ENCODE results near the gene UBE2Q2. TPM values are rescaled to one million over a fixed set of nuclear protein-coding genes. Genes with fewer than 3 reads are reported as not detected.

UBE2Q2 gene
- total RNA-seq, 1 experiment from 2014 or later, result 40.5 TPM

DNA sequence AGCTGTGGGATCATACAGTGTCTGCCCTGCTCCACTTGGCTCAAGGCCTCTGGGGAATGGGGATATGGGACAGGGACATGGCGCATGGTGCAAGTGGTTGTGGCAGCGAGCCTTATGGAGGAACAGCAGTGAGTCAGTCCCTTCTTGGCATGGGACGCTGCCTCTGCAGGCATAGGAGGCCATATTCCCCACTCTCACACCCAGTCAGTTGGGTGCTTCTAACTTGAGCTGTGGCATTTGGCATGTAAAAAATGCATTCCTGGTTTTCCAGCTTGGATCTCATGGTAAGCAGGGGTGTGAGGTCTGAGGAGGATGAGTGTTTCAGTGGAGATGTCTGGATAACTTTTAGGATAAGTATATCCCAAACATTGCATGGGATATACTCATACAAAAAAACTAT is 31.6 kb upstream of the UBE2Q2 start:
- POLR2A ChIA-PET, result no interaction called here
- Histone ChIP-seq H3K27me3 (replicated peaks; ENCODE audit: control insufficient read depth, insufficient read depth, low read length) (no peaks in the 10 kb centered on the region), H3K9me3 (no peaks in the 10 kb centered on the region), H3K4me3 (ENCODE audit: low read depth, low read length) (no peak overlapping the region), H3K36me3 (ENCODE audit: control insufficient read depth, insufficient read depth, low read length) (no peaks in the 10 kb centered on the region), H3K4me1 (no peaks in the 10 kb centered on the region; the same call in 1 of the 2 replicates)
- TF ChIP-seq, protein P1, sequence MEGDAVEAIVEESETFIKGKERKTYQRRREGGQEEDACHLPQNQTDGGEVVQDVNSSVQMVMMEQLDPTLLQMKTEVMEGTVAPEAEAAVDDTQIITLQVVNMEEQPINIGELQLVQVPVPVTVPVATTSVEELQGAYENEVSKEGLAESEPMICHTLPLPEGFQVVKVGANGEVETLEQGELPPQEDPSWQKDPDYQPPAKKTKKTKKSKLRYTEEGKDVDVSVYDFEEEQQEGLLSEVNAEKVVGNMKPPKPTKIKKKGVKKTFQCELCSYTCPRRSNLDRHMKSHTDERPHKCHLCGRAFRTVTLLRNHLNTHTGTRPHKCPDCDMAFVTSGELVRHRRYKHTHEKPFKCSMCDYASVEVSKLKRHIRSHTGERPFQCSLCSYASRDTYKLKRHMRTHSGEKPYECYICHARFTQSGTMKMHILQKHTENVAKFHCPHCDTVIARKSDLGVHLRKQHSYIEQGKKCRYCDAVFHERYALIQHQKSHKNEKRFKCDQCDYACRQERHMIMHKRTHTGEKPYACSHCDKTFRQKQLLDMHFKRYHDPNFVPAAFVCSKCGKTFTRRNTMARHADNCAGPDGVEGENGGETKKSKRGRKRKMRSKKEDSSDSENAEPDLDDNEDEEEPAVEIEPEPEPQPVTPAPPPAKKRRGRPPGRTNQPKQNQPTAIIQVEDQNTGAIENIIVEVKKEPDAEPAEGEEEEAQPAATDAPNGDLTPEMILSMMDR (IDR thresholded peaks at IDR 0.05; ENCODE audit: insufficient read depth in 1 of 2, low read depth in 1 of 2, low read length in 1 of 2, severe bottlenecking in 1 of 2, unreplicated experiment in 1 of 2), result no peak
- no peak overlapping the region for H3K27ac Mint-ChIP-seq (ENCODE audit: unreplicated experiment)
- H3K4me1 Mint-ChIP-seq (ENCODE audit: low read depth, unreplicated experiment), result peaks cover 8% of the 10 kb centered on the region
- no peak for DNase-seq
- CTCF ChIA-PET, result interaction anchor here (0.7 to 1.2 kb wide), 2 partner anchors 109 to 117 kb away, joined by 3 to 4 read pairs; no protein-coding TSS in a partner anchor
- no peaks in the 10 kb centered on the region for H3K27me3 Mint-ChIP-seq (ENCODE audit: insufficient read depth, unreplicated experiment)
- no peaks in the 10 kb centered on the region for H3K36me3 Mint-ChIP-seq (ENCODE audit: insufficient read depth, unreplicated experiment)
- H3K9me3 Mint-ChIP-seq (ENCODE audit: unreplicated experiment), result no peaks in the 10 kb centered on the region
- no peak overlapping the region for H3K4me3 Mint-ChIP-seq (ENCODE audit: unreplicated experiment)
- intact Hi-C loops (cut with micrococcal nuclease; ENCODE audit: unreplicated experiment), result loop anchor here (2.0 to 5.0 kb wide), 2 partner anchors 91 to 117 kb away; partner anchors contain the start of gene FBXO22
- no TSS peak for BruUV-seq (replicated peaks)

DNA sequence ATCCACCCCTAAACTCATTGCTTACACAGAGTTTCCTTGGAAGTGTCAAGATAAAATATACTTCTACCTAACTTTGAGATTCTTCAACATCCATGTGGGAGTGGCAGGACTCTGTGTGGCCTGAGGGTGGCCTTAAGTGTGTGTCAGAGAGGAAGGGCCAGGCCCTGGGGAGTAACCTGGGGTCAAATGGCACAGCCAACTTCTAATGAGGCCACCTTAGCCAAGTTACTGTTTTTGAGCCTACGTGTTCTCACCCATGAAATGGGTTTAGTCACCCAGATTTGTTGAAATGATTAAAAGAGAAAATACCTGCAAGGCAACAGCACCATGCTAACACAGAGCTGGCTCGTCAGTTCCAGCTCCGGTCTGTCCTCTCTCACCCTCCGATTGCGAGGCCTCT is 28.5 kb upstream of the UBE2Q2 start:
- no peak for DNase-seq
- Mint-ChIP-seq H3K27ac (ENCODE audit: unreplicated experiment) (no peak overlapping the region), H3K9me3 (ENCODE audit: unreplicated experiment) (no peaks in the 10 kb centered on the region), H3K36me3 (ENCODE audit: insufficient read depth, unreplicated experiment) (no peaks in the 10 kb centered on the region), H3K27me3 (ENCODE audit: insufficient read depth, unreplicated experiment) (no peaks in the 10 kb centered on the region), H3K4me1 (ENCODE audit: low read depth, unreplicated experiment) (peaks cover 8% of the 10 kb centered on the region), H3K4me3 (ENCODE audit: unreplicated experiment) (no peak overlapping the region)
- H3K27me3 ChIP-seq (replicated peaks; ENCODE audit: control insufficient read depth, insufficient read depth, low read length), result no peaks in the 10 kb centered on the region
- no peaks in the 10 kb centered on the region for H3K9me3 ChIP-seq
- intact Hi-C loops (cut with micrococcal nuclease; ENCODE audit: unreplicated experiment), result loop anchor here (5.0 kb wide), 1 partner anchor 88 kb away; the partner anchor contains the start of gene FBXO22
- H3K36me3 ChIP-seq (ENCODE audit: control insufficient read depth, insufficient read depth, low read length), result no peaks in the 10 kb centered on the region
- TF ChIP-seq, protein P1 (IDR thresholded peaks at IDR 0.05; ENCODE audit: insufficient read depth in 1 of 2, low read depth in 1 of 2, low read length in 1 of 2, severe bottlenecking in 1 of 2, unreplicated experiment in 1 of 2), result no peak
- H3K4me1 ChIP-seq, result no peaks in the 10 kb centered on the region; the same call in 1 of the 2 replicates
- CTCF ChIA-PET, result interaction anchor here (0.7 kb wide), 1 partner anchor 1054 kb away, joined by 3 read pairs; no protein-coding TSS in a partner anchor
- POLR2A ChIA-PET, result no interaction called here
- H3K4me3 ChIP-seq (ENCODE audit: low read depth, low read length), result no peak overlapping the region
- no TSS peak for BruUV-seq (replicated peaks)

DNA sequence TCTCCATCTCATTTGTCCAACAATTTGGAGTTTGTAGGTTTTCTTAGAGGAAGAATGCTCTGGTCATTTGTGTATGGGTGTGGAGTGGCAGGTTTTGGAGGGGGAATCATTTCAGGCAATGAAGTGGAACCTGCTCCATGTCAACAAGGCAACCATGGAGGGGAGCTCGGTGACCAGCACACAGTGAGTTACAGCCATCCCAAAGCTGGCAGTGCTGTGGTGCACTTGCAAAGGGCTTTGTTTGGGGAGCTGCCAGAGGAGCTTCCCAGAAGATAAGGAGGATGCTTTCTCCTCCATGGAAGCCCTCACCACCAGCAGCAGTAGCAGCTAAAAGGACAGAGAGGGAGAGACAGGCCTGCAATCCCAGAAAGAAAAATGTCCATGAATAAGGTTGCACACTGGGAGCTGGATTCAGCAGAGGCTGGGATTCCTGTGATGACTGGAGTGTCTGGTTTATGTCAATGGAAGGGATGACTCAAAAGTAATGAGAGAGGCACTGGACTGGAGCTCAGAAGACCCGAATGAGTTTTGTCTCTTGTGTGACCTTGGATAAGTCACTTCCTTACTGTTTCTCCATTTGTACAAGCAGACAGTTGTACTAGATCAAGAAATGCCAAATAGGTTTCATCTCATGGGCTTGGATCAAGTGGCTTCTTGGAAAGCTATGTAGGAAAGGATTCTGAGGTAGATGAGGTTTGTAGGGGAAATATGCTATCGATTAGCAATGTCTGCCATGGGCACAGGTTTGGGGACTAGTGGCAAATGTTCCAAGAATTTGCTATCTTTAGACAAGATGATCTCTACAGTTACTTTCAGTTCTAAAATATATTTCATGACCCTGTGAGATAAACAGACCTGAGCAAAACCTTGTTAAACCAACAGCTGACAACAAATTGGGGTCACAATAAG is 27.2 kb upstream of the UBE2Q2 start:
- Mint-ChIP-seq H3K27me3 (ENCODE audit: insufficient read depth, unreplicated experiment) (no peaks in the 10 kb centered on the region), H3K4me3 (ENCODE audit: unreplicated experiment) (no peak overlapping the region), H3K27ac (ENCODE audit: unreplicated experiment) (no peak overlapping the region), H3K4me1 (ENCODE audit: low read depth, unreplicated experiment) (peaks cover under 1% of the 10 kb centered on the region), H3K9me3 (ENCODE audit: unreplicated experiment) (no peaks in the 10 kb centered on the region), H3K36me3 (ENCODE audit: insufficient read depth, unreplicated experiment) (no peaks in the 10 kb centered on the region)
- intact Hi-C loops (cut with micrococcal nuclease; ENCODE audit: unreplicated experiment), result no loop called here
- no peaks in the 10 kb centered on the region for H3K27me3 ChIP-seq (replicated peaks; ENCODE audit: control insufficient read depth, insufficient read depth, low read length)
- POLR2A ChIA-PET, result no interaction called here
- TF ChIP-seq, protein P1 (IDR thresholded peaks at IDR 0.05; ENCODE audit: insufficient read depth in 1 of 2, low read depth in 1 of 2, low read length in 1 of 2, severe bottlenecking in 1 of 2, unreplicated experiment in 1 of 2), result no peak
- CTCF ChIA-PET, result no interaction called here
- no peak for DNase-seq
- H3K4me1 ChIP-seq, result no peaks in the 10 kb centered on the region
- BruUV-seq (replicated peaks), result no TSS peak
- no peaks in the 10 kb centered on the region for H3K9me3 ChIP-seq
- H3K4me3 ChIP-seq (ENCODE audit: low read depth, low read length), result no peak overlapping the region
- no peaks in the 10 kb centered on the region for H3K36me3 ChIP-seq (ENCODE audit: control insufficient read depth, insufficient read depth, low read length)
